Thyroid gland (tissue), 4 donors: ENCODE measurements around the gene AMFR. TPM values are rescaled to one million over a fixed set of nuclear protein-coding genes. Genes with fewer than 3 reads are reported as not detected.

Source experiments
- DNase-seq, 2 donors: peaks; one replicate each; pipeline ENCODE4 v3.0.0-alpha.2; 2019
- H3K27ac ChIP-seq, 3 donors: fragments of 200-600 bp; sonication (generic); 1 replicate in 2 of 3; 2 replicates in 1 of 3; pipeline ENCODE4 v1.5.1; 2016 to 2019; ENCODE audit warnings: mild to moderate bottlenecking in 1 of 3, moderate library complexity in 1 of 3
- H3K27me3 ChIP-seq: fragments of 200-600 bp; sonication (generic); one replicate; pipeline ENCODE4 v1.5.1; 2019
- H3K36me3 ChIP-seq, 2 donors: fragments of 200-600 bp; sonication (generic); one replicate each; pipeline ENCODE4 v1.5.1; 2016 to 2019
- H3K4me1 ChIP-seq, 2 donors: fragments of 200-600 bp; sonication (generic); one replicate each; pipeline ENCODE4 v1.5.1; 2017 to 2019
- H3K4me3 ChIP-seq, 3 donors: fragments of 200-600 bp; sonication (generic); replicated peaks in 1 of 3; 1 replicate in 2 of 3; 2 replicates in 1 of 3; pipeline ENCODE4 v1.5.1; 2016; ENCODE audit warnings: mild to moderate bottlenecking in 1 of 3
- H3K9me3 ChIP-seq: fragments of 200-600 bp; sonication (generic); one replicate; pipeline ENCODE4 v1.5.1; 2017
- CTCF ChIP-seq, 6 experiments: fragments of 200-600 bp in 3 of 6; fragments of 450-650 bp in 3 of 6; sonication (generic) in 3 of 6; IDR thresholded peaks; one replicate each; pipeline ENCODE4 v1.5.1; 2016 to 2019; ENCODE audit warnings: antibody characterized with exemption in 6 of 6, mild to moderate bottlenecking in 2 of 6, inconsistent platforms in 1 of 6, moderate library complexity in 1 of 6
- POLR2A ChIP-seq, 2 donors: fragments of 450-650 bp; IDR thresholded peaks; one replicate each; pipeline ENCODE4 v1.6.1; 2017; ENCODE audit warnings: antibody characterized with exemption in 2 of 2, mild to moderate bottlenecking in 2 of 2, moderate library complexity in 1 of 2
- WGBS, 2 donors: methylation state at CpG; one replicate each; pipeline ENCODE4 v1.1.5; 2017; 5-methylcytosine and 5-hydroxymethylcytosine counted together
- intact Hi-C: fragments of 100-400 bp; cut with DNase I; formaldehyde crosslinking; loops from one replicate; pipeline ENCODE4 v1.15.1; 2023
- total RNA-seq, 4 donors: library from RNA; depleted of rRNA; stranded (reverse); fragments of >200 nt; gene quantifications; one replicate each; pipeline ENCODE4 v1.2.3, GENCODE V29; 2016

AMFR gene
- total RNA-seq, 4 donors from 2014 or later: 130 to 167 (median 146) TPM

DNA sequence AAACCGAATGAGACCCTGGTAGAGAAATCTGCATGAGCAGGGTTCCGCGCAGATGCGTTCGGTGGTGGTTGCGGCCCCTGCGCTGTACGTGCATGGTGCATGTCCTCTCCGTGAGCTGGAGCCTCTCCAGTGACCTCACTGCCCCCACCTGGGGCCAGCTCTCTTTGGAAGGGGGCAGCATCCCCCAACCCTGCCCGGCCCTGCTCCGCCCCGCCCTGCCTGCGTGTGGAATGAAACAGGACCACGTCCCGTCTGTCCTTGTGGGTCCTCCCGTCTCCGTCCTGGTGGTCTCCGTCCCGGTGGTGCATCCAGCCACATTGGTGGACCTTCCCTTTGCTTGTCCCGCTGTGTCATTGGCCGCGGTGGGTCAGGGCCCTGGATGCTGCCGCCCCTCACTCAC lies 84.9 kb downstream of the AMFR start:
- H3K27me3 ChIP-seq: no peaks in the 10 kb centered on the region
- H3K27ac ChIP-seq: no peak overlapping the region
- intact Hi-C loops: no loop called here
- DNase-seq: no peak
- TF ChIP-seq CTCF (IDR thresholded peaks at IDR 0.05): no peak
- TF ChIP-seq POLR2A (IDR thresholded peaks at IDR 0.05): no peak
- no peaks in the 10 kb centered on the region for H3K4me1 ChIP-seq
- H3K4me3 ChIP-seq: no peak overlapping the region
- no peaks in the 10 kb centered on the region for H3K9me3 ChIP-seq
- H3K36me3 ChIP-seq: no peaks in the 10 kb centered on the region
- WGBS, 2 donors: 94% methylated on average over 22 of the region's 23 CpGs

- H3K4me3 ChIP-seq: no peak overlapping the region
- DNase-seq: no peak
- intact Hi-C loops: no loop called here
- H3K27me3 ChIP-seq: no peaks in the 10 kb centered on the region
- TF ChIP-seq CTCF (IDR thresholded peaks at IDR 0.05) (no peak), POLR2A (IDR thresholded peaks at IDR 0.05) (no peak)
- no peak overlapping the region for H3K27ac ChIP-seq
- no peaks in the 10 kb centered on the region for H3K4me1 ChIP-seq
- H3K36me3 ChIP-seq: no peaks in the 10 kb centered on the region
- no peaks in the 10 kb centered on the region for H3K9me3 ChIP-seq
- WGBS, 2 donors: 91 to 96% methylated on average over 16 to 17 of the region's 17 CpGs
Observed at GRCh38 chr16:56339431-56340195, 85.7 kb downstream of the AMFR start.

- Histone ChIP-seq H3K36me3 (no peaks in the 10 kb centered on the region), H3K4me3 (no peak overlapping the region), H3K9me3 (no peaks in the 10 kb centered on the region), H3K4me1 (no peaks in the 10 kb centered on the region), H3K27me3 (no peaks in the 10 kb centered on the region), H3K27ac (no peak overlapping the region)
- TF ChIP-seq POLR2A (IDR thresholded peaks at IDR 0.05) (no peak), CTCF (IDR thresholded peaks at IDR 0.05) (no peak)
- DNase-seq: no peak
- intact Hi-C loops: no loop called here
- WGBS, 2 donors: 83 to 92% methylated on average over 17 of the region's 17 CpGs
Observed at GRCh38 chr16:56338566-56339318, 86.6 kb downstream of the AMFR start.

- DNase-seq: no peak
- H3K36me3 ChIP-seq: no peaks in the 10 kb centered on the region
- no peak overlapping the region for H3K4me3 ChIP-seq
- H3K9me3 ChIP-seq: no peaks in the 10 kb centered on the region
- no peak overlapping the region for H3K27ac ChIP-seq
- no peaks in the 10 kb centered on the region for H3K27me3 ChIP-seq
- H3K4me1 ChIP-seq: no peaks in the 10 kb centered on the region
- WGBS, 2 donors: 91 to 94% methylated on average over 6 to 9 of the region's 11 CpGs
- intact Hi-C loops: no loop called here
- TF ChIP-seq CTCF (IDR thresholded peaks at IDR 0.05) (no peak), POLR2A (IDR thresholded peaks at IDR 0.05) (no peak)
Observed at GRCh38 chr16:56337858-56338325, 87.5 kb downstream of the AMFR start.
